Endothelial cell (in vitro differentiated cells): Measurements from ENCODE around the gene BCAR3. TPM values are rescaled to one million over a fixed set of nuclear protein-coding genes. Genes with fewer than 3 reads are reported as not detected.

Experiments used
- DNase-seq: peaks from one replicate; pipeline ENCODE4 v3.0.0; 2021; ENCODE audit warnings: low spot score
- H3K27ac Mint-ChIP-seq: one replicate; pipeline ENCODE4 v1.8.0; 2021; ENCODE audit warnings: mixed read lengths, inconsistent platforms; ENCODE audit not compliant: unreplicated experiment
- H3K27me3 Mint-ChIP-seq: one replicate; pipeline ENCODE4 v1.8.0; 2021; ENCODE audit warnings: mild to moderate bottlenecking, moderate library complexity, mixed read lengths, inconsistent platforms; ENCODE audit not compliant: unreplicated experiment
- H3K36me3 Mint-ChIP-seq: one replicate; pipeline ENCODE4 v1.8.0; 2021; ENCODE audit warnings: mild to moderate bottlenecking, low read depth, mixed read lengths, inconsistent platforms; ENCODE audit not compliant: unreplicated experiment
- H3K4me1 Mint-ChIP-seq: one replicate; pipeline ENCODE4 v1.8.0; 2021; ENCODE audit warnings: mild to moderate bottlenecking, mixed read lengths, inconsistent platforms; ENCODE audit not compliant: unreplicated experiment
- H3K4me3 Mint-ChIP-seq: one replicate; pipeline ENCODE4 v1.8.0; 2021; ENCODE audit warnings: mild to moderate bottlenecking, mixed read lengths, inconsistent platforms; ENCODE audit not compliant: unreplicated experiment
- H3K9me3 Mint-ChIP-seq: one replicate; pipeline ENCODE4 v1.8.0; 2021; ENCODE audit warnings: mixed read lengths, inconsistent platforms; ENCODE audit not compliant: unreplicated experiment
- total RNA-seq: library from RNA; stranded (reverse); fragmentation: NEBNext Ultra II Directional; extraction: Animal tissue kit (Norgen Biotek cat#: 25700); gene quantifications from one replicate; pipeline ENCODE4 v1.2.1, GENCODE V29; 2021; ENCODE audit not compliant: unreplicated experiment
- TF ChIP-seq, protein P1 (sequence below): fragments of 200-600 bp; sonication (generic); IDR thresholded peaks from one replicate; pipeline ENCODE4 v1.5.0; 2021; ENCODE audit warnings: antibody characterized with exemption; ENCODE audit not compliant: unreplicated experiment

The BCAR3 gene
- total RNA-seq, 1 donor from 2014 or later, result 19.9 TPM

- no peak overlapping the region for H3K27ac Mint-ChIP-seq
- no peak for DNase-seq
- peaks cover 8% of the 10 kb centered on the region for H3K4me1 Mint-ChIP-seq
- no peaks in the 10 kb centered on the region for H3K36me3 Mint-ChIP-seq
- no peak overlapping the region for H3K4me3 Mint-ChIP-seq
- H3K9me3 Mint-ChIP-seq, result no peaks in the 10 kb centered on the region
- TF ChIP-seq, protein P1, sequence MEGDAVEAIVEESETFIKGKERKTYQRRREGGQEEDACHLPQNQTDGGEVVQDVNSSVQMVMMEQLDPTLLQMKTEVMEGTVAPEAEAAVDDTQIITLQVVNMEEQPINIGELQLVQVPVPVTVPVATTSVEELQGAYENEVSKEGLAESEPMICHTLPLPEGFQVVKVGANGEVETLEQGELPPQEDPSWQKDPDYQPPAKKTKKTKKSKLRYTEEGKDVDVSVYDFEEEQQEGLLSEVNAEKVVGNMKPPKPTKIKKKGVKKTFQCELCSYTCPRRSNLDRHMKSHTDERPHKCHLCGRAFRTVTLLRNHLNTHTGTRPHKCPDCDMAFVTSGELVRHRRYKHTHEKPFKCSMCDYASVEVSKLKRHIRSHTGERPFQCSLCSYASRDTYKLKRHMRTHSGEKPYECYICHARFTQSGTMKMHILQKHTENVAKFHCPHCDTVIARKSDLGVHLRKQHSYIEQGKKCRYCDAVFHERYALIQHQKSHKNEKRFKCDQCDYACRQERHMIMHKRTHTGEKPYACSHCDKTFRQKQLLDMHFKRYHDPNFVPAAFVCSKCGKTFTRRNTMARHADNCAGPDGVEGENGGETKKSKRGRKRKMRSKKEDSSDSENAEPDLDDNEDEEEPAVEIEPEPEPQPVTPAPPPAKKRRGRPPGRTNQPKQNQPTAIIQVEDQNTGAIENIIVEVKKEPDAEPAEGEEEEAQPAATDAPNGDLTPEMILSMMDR, result no peak
- H3K27me3 Mint-ChIP-seq, result peaks cover 5% of the 10 kb centered on the region
These were observed 47.0 kb upstream of the BCAR3 start for GRCh38 chr1:93728480-93729131.

DNA sequence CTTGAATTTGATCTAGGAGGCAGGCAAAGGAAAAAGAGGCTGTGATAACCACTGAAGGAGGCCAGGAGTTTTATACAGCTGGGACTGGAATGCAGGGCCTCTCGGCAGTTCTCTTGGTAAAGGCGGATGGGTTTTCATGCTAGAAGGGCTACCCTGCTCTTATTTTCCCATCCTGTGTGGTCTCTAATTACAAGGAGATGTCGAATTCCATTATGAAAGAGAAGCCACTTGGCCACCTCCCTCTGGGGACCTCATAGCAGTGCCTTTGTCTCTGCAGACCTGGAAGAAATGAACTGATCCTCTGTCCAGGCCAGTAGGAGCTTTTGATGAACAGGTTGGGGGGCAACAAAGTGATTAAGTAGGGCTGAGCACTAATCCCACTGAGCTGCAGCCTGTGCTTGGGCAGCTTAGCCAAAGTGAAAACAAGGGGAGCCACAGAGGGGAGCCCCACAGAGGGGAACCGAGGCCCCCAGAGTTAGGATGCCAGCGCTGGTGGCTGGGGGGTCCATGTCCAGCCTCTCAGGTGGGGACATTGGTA is 42.2 kb upstream of the BCAR3 start:
- peaks cover 8% of the 10 kb centered on the region for H3K27me3 Mint-ChIP-seq
- no peak for DNase-seq
- peak overlapping the region; percentile 95 for H3K27ac Mint-ChIP-seq
- TF ChIP-seq, protein P1, result no peak
- H3K4me3 Mint-ChIP-seq, result no peak overlapping the region
- H3K9me3 Mint-ChIP-seq, result no peaks in the 10 kb centered on the region
- peaks cover 29% of the 10 kb centered on the region for H3K4me1 Mint-ChIP-seq
- no peaks in the 10 kb centered on the region for H3K36me3 Mint-ChIP-seq

GRCh38 chr1:93723110-93723509 is 41.5 kb upstream of the BCAR3 start:
- H3K27ac Mint-ChIP-seq, result peak overlapping the region; percentile 95
- H3K27me3 Mint-ChIP-seq, result peaks cover 8% of the 10 kb centered on the region
- peaks cover 29% of the 10 kb centered on the region for H3K4me1 Mint-ChIP-seq
- no peaks in the 10 kb centered on the region for H3K36me3 Mint-ChIP-seq
- DNase-seq, result no peak
- no peaks in the 10 kb centered on the region for H3K9me3 Mint-ChIP-seq
- no peak overlapping the region for H3K4me3 Mint-ChIP-seq
- TF ChIP-seq, protein P1, result no peak

- no peak overlapping the region for H3K4me3 Mint-ChIP-seq
- peak overlapping the region; percentile 95 for H3K27ac Mint-ChIP-seq
- no peak for DNase-seq
- H3K9me3 Mint-ChIP-seq, result no peaks in the 10 kb centered on the region
- H3K4me1 Mint-ChIP-seq, result peaks cover 29% of the 10 kb centered on the region
- no peaks in the 10 kb centered on the region for H3K36me3 Mint-ChIP-seq
- peaks cover 5% of the 10 kb centered on the region for H3K27me3 Mint-ChIP-seq
- TF ChIP-seq, protein P1, result no peak
These were observed 40.7 kb upstream of the BCAR3 start for GRCh38 chr1:93722081-93723031.
